Retinal pigment epithelial cell (primary cell): Measurements from ENCODE around the gene OR52K1.

Experiments used
- DNase-seq: peaks from one replicate; pipeline ENCODE4 v3.0.0-alpha.2; 2010; ENCODE audit warnings: low read depth
- H3K4me3 ChIP-seq: 2 replicates; pipeline ENCODE4 v1.5.1; 2011; ENCODE audit warnings: mild to moderate bottlenecking, low read length, control low read depth, moderate library complexity
- TF ChIP-seq, protein P1 (sequence below): conservative IDR thresholded peaks from 2 replicates; pipeline ENCODE4 v1.5.1; 2011; ENCODE audit warnings: low read depth, low read length, control low read depth, inconsistent platforms

Gene OR52K1

GRCh38 chr11:4539603-4540219, 57.3 kb downstream of the OR52K1 start:
- TF ChIP-seq, protein P1, sequence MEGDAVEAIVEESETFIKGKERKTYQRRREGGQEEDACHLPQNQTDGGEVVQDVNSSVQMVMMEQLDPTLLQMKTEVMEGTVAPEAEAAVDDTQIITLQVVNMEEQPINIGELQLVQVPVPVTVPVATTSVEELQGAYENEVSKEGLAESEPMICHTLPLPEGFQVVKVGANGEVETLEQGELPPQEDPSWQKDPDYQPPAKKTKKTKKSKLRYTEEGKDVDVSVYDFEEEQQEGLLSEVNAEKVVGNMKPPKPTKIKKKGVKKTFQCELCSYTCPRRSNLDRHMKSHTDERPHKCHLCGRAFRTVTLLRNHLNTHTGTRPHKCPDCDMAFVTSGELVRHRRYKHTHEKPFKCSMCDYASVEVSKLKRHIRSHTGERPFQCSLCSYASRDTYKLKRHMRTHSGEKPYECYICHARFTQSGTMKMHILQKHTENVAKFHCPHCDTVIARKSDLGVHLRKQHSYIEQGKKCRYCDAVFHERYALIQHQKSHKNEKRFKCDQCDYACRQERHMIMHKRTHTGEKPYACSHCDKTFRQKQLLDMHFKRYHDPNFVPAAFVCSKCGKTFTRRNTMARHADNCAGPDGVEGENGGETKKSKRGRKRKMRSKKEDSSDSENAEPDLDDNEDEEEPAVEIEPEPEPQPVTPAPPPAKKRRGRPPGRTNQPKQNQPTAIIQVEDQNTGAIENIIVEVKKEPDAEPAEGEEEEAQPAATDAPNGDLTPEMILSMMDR: peak; percentile 77
- no peak for DNase-seq
- H3K4me3 ChIP-seq: no peak overlapping the region

DNA sequence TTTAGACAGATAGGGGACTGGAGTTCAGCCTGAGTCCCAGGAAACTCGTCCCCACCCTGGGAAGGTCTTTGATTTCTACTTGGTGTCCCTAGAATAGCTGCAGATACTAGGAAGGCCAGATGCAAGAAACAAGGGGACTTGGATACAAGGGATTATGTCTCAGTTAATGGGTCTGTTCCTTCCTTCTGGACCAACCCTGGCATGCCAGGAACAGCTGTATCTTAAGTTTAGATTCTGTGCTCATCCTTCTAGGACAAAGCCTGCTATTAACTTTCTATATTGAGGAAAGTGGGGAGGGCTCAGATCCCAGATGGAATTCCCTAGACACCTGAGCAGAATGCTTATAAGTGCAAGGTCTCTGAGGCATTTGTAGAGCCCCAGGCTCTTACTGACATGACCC, 58.6 kb downstream of the OR52K1 start:
- no peak for DNase-seq
- TF ChIP-seq, protein P1: no peak

More for the DNA sequence above, 58.6 kb downstream of the OR52K1 start:
- no peak overlapping the region for H3K4me3 ChIP-seq
